Stimulated activated memory B cell treated with anti-CD40 and anti-IgM and Interleukin-4, amounts not matched to agents 10 μg/mL and 1 μg/mL and 100 μg/mL, for 72 hours (primary cell): ENCODE measurements around the gene STMN3.
"Not testable (repeated sequence)": the region's sequence is repeated elsewhere in the genome, so short reads cannot be mapped to it uniquely, and the experiment has no call there.

ENCODE experiments used
- ATAC-seq: fragments of 150-1000 bp; cut with Tn5 transposase; 2 replicates; pipeline ENCODE4 v1.10.0; 2021
- H3K27ac Mint-ChIP-seq: one replicate; pipeline ENCODE4 v1.8.0; 2022; ENCODE audit warnings: mild to moderate bottlenecking, mixed read lengths
- H3K27me3 Mint-ChIP-seq: one replicate; pipeline ENCODE4 v1.8.0; 2022; ENCODE audit warnings: mixed read lengths
- H3K36me3 Mint-ChIP-seq: one replicate; pipeline ENCODE4 v1.8.0; 2022; ENCODE audit warnings: mixed read lengths
- H3K4me1 Mint-ChIP-seq: one replicate; pipeline ENCODE4 v1.8.0; 2022; ENCODE audit warnings: mixed read lengths
- H3K4me3 Mint-ChIP-seq: one replicate; pipeline ENCODE4 v1.8.0; 2022; ENCODE audit warnings: mild to moderate bottlenecking, moderate library complexity, mixed read lengths
- H3K9me3 Mint-ChIP-seq: one replicate; pipeline ENCODE4 v1.8.0; 2022; ENCODE audit warnings: mixed read lengths

STMN3 gene

GRCh38 chr20:63610581-63611435 is 42.4 kb downstream of the STMN3 start:
- no peak for ATAC-seq
- H3K27ac Mint-ChIP-seq, result no peak overlapping the region
- peaks cover 14% of the 10 kb centered on the region for H3K4me1 Mint-ChIP-seq
- no peak overlapping the region for H3K4me3 Mint-ChIP-seq
- H3K27me3 Mint-ChIP-seq, result no peaks in the 10 kb centered on the region
- peaks cover 43% of the 10 kb centered on the region for H3K36me3 Mint-ChIP-seq
- H3K9me3 Mint-ChIP-seq, result no peaks in the 10 kb centered on the region

GRCh38 chr20:63606686-63607085 is 46.5 kb downstream of the STMN3 start:
- Mint-ChIP-seq H3K27me3 (no peaks in the 10 kb centered on the region), H3K4me3 (no peak overlapping the region), H3K27ac (no peak overlapping the region), H3K4me1 (peaks cover 25% of the 10 kb centered on the region), H3K36me3 (peaks cover 28% of the 10 kb centered on the region), H3K9me3 (no peaks in the 10 kb centered on the region)
- no peak for ATAC-seq

- H3K9me3 Mint-ChIP-seq, result no peaks in the 10 kb centered on the region
- H3K27ac Mint-ChIP-seq, result peak overlapping the region; percentile 76
- H3K36me3 Mint-ChIP-seq, result peaks cover 39% of the 10 kb centered on the region
- H3K27me3 Mint-ChIP-seq, result no peaks in the 10 kb centered on the region
- peak; percentile 64 for ATAC-seq
- no peak overlapping the region for H3K4me3 Mint-ChIP-seq
- H3K4me1 Mint-ChIP-seq, result peaks cover 19% of the 10 kb centered on the region
Measured at GRCh38 chr20:63602321-63602720, 50.9 kb downstream of the STMN3 start.

GRCh38 chr20:63601679-63602078 is 51.5 kb downstream of the STMN3 start:
- not testable (repeated sequence) for H3K4me3 Mint-ChIP-seq, H3K9me3 Mint-ChIP-seq, H3K27me3 Mint-ChIP-seq, H3K27ac Mint-ChIP-seq, ATAC-seq
- peaks cover 15% of the 10 kb centered on the region for H3K4me1 Mint-ChIP-seq
- peaks cover 40% of the 10 kb centered on the region for H3K36me3 Mint-ChIP-seq

- no peak for ATAC-seq
- peaks cover 44% of the 10 kb centered on the region for H3K36me3 Mint-ChIP-seq
- no peaks in the 10 kb centered on the region for H3K9me3 Mint-ChIP-seq
- no peak overlapping the region for H3K4me3 Mint-ChIP-seq
- H3K4me1 Mint-ChIP-seq, result peaks cover 11% of the 10 kb centered on the region
- no peaks in the 10 kb centered on the region for H3K27me3 Mint-ChIP-seq
- no peak overlapping the region for H3K27ac Mint-ChIP-seq
Measured at GRCh38 chr20:63599396-63600050, 53.7 kb downstream of the STMN3 start.

- Mint-ChIP-seq H3K27me3 (no peaks in the 10 kb centered on the region), H3K4me3 (no peak overlapping the region), H3K27ac (no peak overlapping the region), H3K4me1 (peaks cover 11% of the 10 kb centered on the region), H3K36me3 (peaks cover 40% of the 10 kb centered on the region), H3K9me3 (no peaks in the 10 kb centered on the region)
- ATAC-seq, result no peak
Measured at GRCh38 chr20:63598479-63599395, 54.5 kb downstream of the STMN3 start.

GRCh38 chr20:63597651-63598478 is 55.4 kb downstream of the STMN3 start:
- no peak overlapping the region for H3K27ac Mint-ChIP-seq

GRCh38 chr20:63596423-63596822 is 56.8 kb downstream of the STMN3 start:
- no peak for ATAC-seq
- Mint-ChIP-seq H3K4me1 (no peaks in the 10 kb centered on the region), H3K27me3 (no peaks in the 10 kb centered on the region), H3K36me3 (peaks cover 42% of the 10 kb centered on the region), H3K9me3 (no peaks in the 10 kb centered on the region), H3K4me3 (no peak overlapping the region), H3K27ac (no peak overlapping the region)

More at GRCh38 chr20:63597651-63598478, 55.4 kb downstream of the STMN3 start:
- Mint-ChIP-seq H3K4me3 (no peak overlapping the region), H3K36me3 (peaks cover 44% of the 10 kb centered on the region), H3K4me1 (peaks cover 9% of the 10 kb centered on the region), H3K27me3 (no peaks in the 10 kb centered on the region), H3K9me3 (no peaks in the 10 kb centered on the region)
- ATAC-seq, result no peak

GRCh38 chr20:63595416-63596127 is 57.7 kb downstream of the STMN3 start:
- Mint-ChIP-seq H3K4me1 (no peaks in the 10 kb centered on the region), H3K27me3 (no peaks in the 10 kb centered on the region), H3K4me3 (no peak overlapping the region), H3K9me3 (no peaks in the 10 kb centered on the region), H3K36me3 (peaks cover 51% of the 10 kb centered on the region), H3K27ac (no peak overlapping the region)
- ATAC-seq, result no peak

- H3K27me3 Mint-ChIP-seq, result no peaks in the 10 kb centered on the region
- no peak for ATAC-seq
- H3K4me3 Mint-ChIP-seq, result no peak overlapping the region
- no peak overlapping the region for H3K27ac Mint-ChIP-seq
- no peaks in the 10 kb centered on the region for H3K9me3 Mint-ChIP-seq
- H3K36me3 Mint-ChIP-seq, result peaks cover 57% of the 10 kb centered on the region
- H3K4me1 Mint-ChIP-seq, result no peaks in the 10 kb centered on the region
Measured at GRCh38 chr20:63594043-63594561, 59.1 kb downstream of the STMN3 start.

- H3K9me3 Mint-ChIP-seq, result no peaks in the 10 kb centered on the region
- no peaks in the 10 kb centered on the region for H3K27me3 Mint-ChIP-seq
- H3K4me3 Mint-ChIP-seq, result no peak overlapping the region
- H3K36me3 Mint-ChIP-seq, result peaks cover 57% of the 10 kb centered on the region
- H3K4me1 Mint-ChIP-seq, result no peaks in the 10 kb centered on the region
- no peak for ATAC-seq
- H3K27ac Mint-ChIP-seq, result no peak overlapping the region
Measured at GRCh38 chr20:63592661-63593060, 60.6 kb downstream of the STMN3 start.

- Mint-ChIP-seq H3K27ac (no peak overlapping the region), H3K36me3 (peaks cover 53% of the 10 kb centered on the region), H3K27me3 (no peaks in the 10 kb centered on the region), H3K4me3 (no peak overlapping the region), H3K9me3 (no peaks in the 10 kb centered on the region), H3K4me1 (no peaks in the 10 kb centered on the region)
- ATAC-seq, result no peak
Measured at GRCh38 chr20:63591786-63592355, 61.4 kb downstream of the STMN3 start.

GRCh38 chr20:63591147-63591533 is 62.1 kb downstream of the STMN3 start:
- H3K27me3 Mint-ChIP-seq, result no peaks in the 10 kb centered on the region
- no peaks in the 10 kb centered on the region for H3K4me1 Mint-ChIP-seq
- H3K4me3 Mint-ChIP-seq, result no peak overlapping the region
- no peaks in the 10 kb centered on the region for H3K9me3 Mint-ChIP-seq
- no peak overlapping the region for H3K27ac Mint-ChIP-seq
- H3K36me3 Mint-ChIP-seq, result peaks cover 53% of the 10 kb centered on the region
- ATAC-seq, result no peak
